ENCODE results near the gene GARNL3. TPM values are rescaled to one million over a fixed set of nuclear protein-coding genes. Genes with fewer than 3 reads are reported as not detected.

Gene GARNL3
- total RNA-seq, 1 donor from 2014 or later = 32.0 TPM

- H3K27ac ChIP-seq = no peak overlapping the region
- H4K20me1 ChIP-seq (ENCODE audit: low read depth) = no peaks in the 10 kb centered on the region
- H3K9me3 ChIP-seq (ENCODE audit: low read depth) = no peaks in the 10 kb centered on the region
- H3K9ac ChIP-seq = no peak overlapping the region
- H3K4me1 ChIP-seq = peaks cover 11% of the 10 kb centered on the region
- no peak overlapping the region for H3K4me3 ChIP-seq
- Mint-ChIP-seq H3K4me1 (no peaks in the 10 kb centered on the region), H3K4me3 (no peak overlapping the region), H3K9me3 (no peaks in the 10 kb centered on the region), H3K27me3 (ENCODE audit: insufficient read depth, low read depth) (no peaks in the 10 kb centered on the region), H3K27ac (no peak overlapping the region), H3K36me3 (peaks cover 1% of the 10 kb centered on the region)
- H3K4me2 ChIP-seq = no peak overlapping the region
- no peak overlapping the region for H2AFZ ChIP-seq (replicated peaks)
- no peaks in the 10 kb centered on the region for H3K36me3 ChIP-seq
- no peaks in the 10 kb centered on the region for H3K27me3 ChIP-seq
- no peaks in the 10 kb centered on the region for H3F3A ChIP-seq (ENCODE audit: low read depth)
- no peak for DNase-seq (ENCODE audit: low spot score)
- TF ChIP-seq EZH2 (IDR thresholded peaks at IDR 0.05) (no peak), CTCF (IDR thresholded peaks at IDR 0.05) (no peak), EZH2phosphoT487 (IDR thresholded peaks at IDR 0.05) (no peak)
- no peaks in the 10 kb centered on the region for H3K79me2 ChIP-seq (ENCODE audit: low read depth)
Observed at GRCh38 chr9:127255692-127256091, 8.9 kb upstream of the GARNL3 start.

GRCh38 chr9:127256324-127256723, 8.2 kb upstream of the GARNL3 start:
- no peak for TF ChIP-seq EZH2phosphoT487 (IDR thresholded peaks at IDR 0.05)
- Mint-ChIP-seq H3K27me3 (ENCODE audit: insufficient read depth, low read depth) (no peaks in the 10 kb centered on the region), H3K9me3 (no peaks in the 10 kb centered on the region), H3K4me1 (no peaks in the 10 kb centered on the region), H3K36me3 (peaks cover 1% of the 10 kb centered on the region), H3K27ac (no peak overlapping the region), H3K4me3 (no peak overlapping the region)
- no peaks in the 10 kb centered on the region for H3K79me2 ChIP-seq (ENCODE audit: low read depth)
- H3K4me1 ChIP-seq = peaks cover 11% of the 10 kb centered on the region
- no peaks in the 10 kb centered on the region for H4K20me1 ChIP-seq (ENCODE audit: low read depth)
- no peaks in the 10 kb centered on the region for H3K36me3 ChIP-seq
- no peak overlapping the region for H3K4me3 ChIP-seq
- no peak overlapping the region for H3K9ac ChIP-seq
- H2AFZ ChIP-seq (replicated peaks) = no peak overlapping the region
- no peaks in the 10 kb centered on the region for H3K27me3 ChIP-seq
- no peaks in the 10 kb centered on the region for H3F3A ChIP-seq (ENCODE audit: low read depth)
- no peak overlapping the region for H3K4me2 ChIP-seq
- DNase-seq (ENCODE audit: low spot score) = no peak
- H3K27ac ChIP-seq = no peak overlapping the region
- no peaks in the 10 kb centered on the region for H3K9me3 ChIP-seq (ENCODE audit: low read depth)

GRCh38 chr9:127258606-127259471, 5.7 kb upstream of the GARNL3 start:
- no peaks in the 10 kb centered on the region for H3K79me2 ChIP-seq (ENCODE audit: low read depth)
- peaks cover 7% of the 10 kb centered on the region for H3K4me1 Mint-ChIP-seq
- no peak for TF ChIP-seq EZH2phosphoT487 (IDR thresholded peaks at IDR 0.05)
- no peak for TF ChIP-seq EZH2 (IDR thresholded peaks at IDR 0.05)
- no peak for TF ChIP-seq CTCF (IDR thresholded peaks at IDR 0.05)
- H3K4me3 Mint-ChIP-seq = no peak overlapping the region
- H3F3A ChIP-seq (ENCODE audit: low read depth) = no peaks in the 10 kb centered on the region
- H3K27ac ChIP-seq = no peak overlapping the region
- H3K36me3 Mint-ChIP-seq = peaks cover 1% of the 10 kb centered on the region
- H3K9me3 Mint-ChIP-seq = no peaks in the 10 kb centered on the region
- no peak overlapping the region for H3K4me2 ChIP-seq
- H3K36me3 ChIP-seq = no peaks in the 10 kb centered on the region
- no peaks in the 10 kb centered on the region for H4K20me1 ChIP-seq (ENCODE audit: low read depth)
- no peak overlapping the region for H2AFZ ChIP-seq (replicated peaks)
- no peaks in the 10 kb centered on the region for H3K27me3 ChIP-seq
- peak overlapping the region; percentile 12 for H3K27ac Mint-ChIP-seq
- H3K4me1 ChIP-seq = peaks cover under 1% of the 10 kb centered on the region
- no peak overlapping the region for H3K9ac ChIP-seq
- no peaks in the 10 kb centered on the region for H3K27me3 Mint-ChIP-seq (ENCODE audit: insufficient read depth, low read depth)
- no peak for DNase-seq (ENCODE audit: low spot score)
- no peaks in the 10 kb centered on the region for H3K9me3 ChIP-seq (ENCODE audit: low read depth)
- no peak overlapping the region for H3K4me3 ChIP-seq

GRCh38 chr9:127262602-127263001, 2.0 kb upstream of the GARNL3 start:
- Histone ChIP-seq H3F3A (ENCODE audit: low read depth) (no peaks in the 10 kb centered on the region), H3K9me3 (ENCODE audit: low read depth) (no peaks in the 10 kb centered on the region), H3K4me2 (no peak overlapping the region), H3K27ac (no peak overlapping the region), H3K27me3 (no peaks in the 10 kb centered on the region), H3K79me2 (ENCODE audit: low read depth) (no peaks in the 10 kb centered on the region), H3K9ac (no peak overlapping the region), H3K4me1 (peaks cover 9% of the 10 kb centered on the region), H2AFZ (replicated peaks) (no peak overlapping the region), H3K4me3 (no peak overlapping the region), H3K36me3 (no peaks in the 10 kb centered on the region), H4K20me1 (ENCODE audit: low read depth) (no peaks in the 10 kb centered on the region)
- H3K4me3 Mint-ChIP-seq = no peak overlapping the region
- no peak for TF ChIP-seq EZH2phosphoT487 (IDR thresholded peaks at IDR 0.05)
- no peak for TF ChIP-seq EZH2 (IDR thresholded peaks at IDR 0.05)
- peaks cover 21% of the 10 kb centered on the region for H3K4me1 Mint-ChIP-seq
- H3K27ac Mint-ChIP-seq = no peak overlapping the region
- no peaks in the 10 kb centered on the region for H3K9me3 Mint-ChIP-seq
- no peaks in the 10 kb centered on the region for H3K27me3 Mint-ChIP-seq (ENCODE audit: insufficient read depth, low read depth)
- no peak for DNase-seq (ENCODE audit: low spot score)
- H3K36me3 Mint-ChIP-seq = no peaks in the 10 kb centered on the region
